Activated T-helper 2 cell treated with anti-CD3 and anti-CD28 coated beads, Interferon-gamma antibody, Interleukin-2, Interleukin-4, amounts not matched to agents 10 μg/mL and 5 μg/mL and 100 μg/mL, durations not matched to agents 14 hours and 24 hours and 36 hours (primary cell): ENCODE measurements around the gene CDON. TPM values are rescaled to one million over a fixed set of nuclear protein-coding genes. Genes with fewer than 3 reads are reported as not detected.
"Not testable (repeated sequence)": the region's sequence is repeated elsewhere in the genome, so short reads cannot be mapped to it uniquely, and the experiment has no call there.

ENCODE experiments used
- DNase-seq: peaks from one replicate; pipeline ENCODE4 v3.0.0; 2021; ENCODE audit warnings: low spot score
- H3K27ac Mint-ChIP-seq: one replicate; pipeline ENCODE4 v1.8.0; 2021; ENCODE audit warnings: mixed read lengths
- H3K27me3 Mint-ChIP-seq: one replicate; pipeline ENCODE4 v1.8.0; 2021; ENCODE audit warnings: low read depth, mixed read lengths
- H3K36me3 Mint-ChIP-seq: one replicate; pipeline ENCODE4 v1.8.0; 2021; ENCODE audit warnings: low read depth, mixed read lengths
- H3K4me1 Mint-ChIP-seq: one replicate; pipeline ENCODE4 v1.8.0; 2021; ENCODE audit warnings: low read depth, mixed read lengths
- H3K4me3 Mint-ChIP-seq: one replicate; pipeline ENCODE4 v1.8.0; 2021; ENCODE audit warnings: low read depth, mild to moderate bottlenecking, moderate library complexity, mixed read lengths
- H3K9me3 Mint-ChIP-seq: one replicate; pipeline ENCODE4 v1.8.0; 2021; ENCODE audit warnings: mixed read lengths
- intact Hi-C: fragments of 100-400 bp; cut with micrococcal nuclease; formaldehyde crosslinking; loops from one replicate; pipeline ENCODE4 v1.15.1; 2023
- total RNA-seq: library from RNA; stranded (reverse); gene quantifications from 2 replicates; pipeline ENCODE4 v1.2.3, GENCODE V29; 2022

CDON gene
- total RNA-seq, 1 donor from 2014 or later, result 3.2 TPM

DNA sequence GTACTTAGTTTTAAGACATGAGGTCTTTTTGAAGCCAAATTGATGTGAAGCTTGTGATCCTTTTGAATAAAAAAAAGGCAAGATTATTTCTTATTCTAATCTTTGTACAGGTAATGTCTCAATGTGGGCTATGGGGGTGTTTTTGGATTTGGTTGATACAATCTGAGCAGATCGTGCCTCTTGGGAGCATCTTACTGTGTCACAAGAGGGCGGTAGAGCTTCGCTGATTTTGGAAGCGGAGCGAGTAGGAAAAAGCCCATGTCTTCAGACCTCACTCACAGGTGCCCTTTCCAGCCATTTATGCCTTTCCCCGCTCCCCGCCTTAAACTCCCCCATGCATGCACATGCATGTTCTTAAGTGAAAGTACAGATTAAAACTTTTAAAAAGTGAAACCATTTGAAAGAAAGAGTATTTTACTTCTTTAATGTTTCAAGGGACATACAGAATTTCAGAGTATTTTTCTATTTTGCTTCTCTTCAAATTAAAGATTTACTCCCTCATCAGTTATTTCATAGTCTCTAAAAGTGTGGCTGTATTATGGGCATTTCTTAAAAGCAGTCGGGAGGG lies 139.6 kb downstream of the CDON start:
- intact Hi-C loops, result loop anchor here (1.0 kb wide), 1 partner anchor 271 kb away; no protein-coding TSS in a partner anchor
- H3K4me1 Mint-ChIP-seq, result no peaks in the 10 kb centered on the region
- H3K27ac Mint-ChIP-seq, result no peak overlapping the region
- H3K27me3 Mint-ChIP-seq, result peaks cover 16% of the 10 kb centered on the region
- no peak overlapping the region for H3K4me3 Mint-ChIP-seq
- no peaks in the 10 kb centered on the region for H3K36me3 Mint-ChIP-seq
- DNase-seq, result peak; percentile 35
- no peaks in the 10 kb centered on the region for H3K9me3 Mint-ChIP-seq

DNA sequence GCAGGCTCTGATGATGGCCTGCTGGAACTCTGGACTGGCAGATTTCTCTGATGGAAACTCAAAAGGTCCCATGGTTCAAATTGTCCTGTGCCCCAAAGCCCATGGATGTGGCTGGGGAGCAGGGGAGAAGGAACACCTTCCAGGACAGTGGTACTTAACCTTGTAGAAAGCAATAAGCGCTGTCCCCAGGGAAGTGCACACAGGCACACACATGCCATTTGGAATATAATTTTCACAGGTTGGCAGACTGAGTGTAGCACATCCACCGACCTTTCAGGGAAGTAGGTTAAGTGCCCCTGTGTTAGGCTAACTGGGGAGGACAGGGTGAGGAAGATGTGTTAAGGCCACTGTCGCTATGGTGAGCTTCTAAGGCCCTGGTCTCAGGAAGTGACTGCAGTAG lies 140.5 kb downstream of the CDON start:
- no peaks in the 10 kb centered on the region for H3K9me3 Mint-ChIP-seq
- H3K4me3 Mint-ChIP-seq, result no peak overlapping the region
- H3K27me3 Mint-ChIP-seq, result peaks cover 15% of the 10 kb centered on the region
- intact Hi-C loops, result no loop called here
- H3K4me1 Mint-ChIP-seq, result no peaks in the 10 kb centered on the region
- no peak for DNase-seq
- no peak overlapping the region for H3K27ac Mint-ChIP-seq
- H3K36me3 Mint-ChIP-seq, result no peaks in the 10 kb centered on the region

DNA sequence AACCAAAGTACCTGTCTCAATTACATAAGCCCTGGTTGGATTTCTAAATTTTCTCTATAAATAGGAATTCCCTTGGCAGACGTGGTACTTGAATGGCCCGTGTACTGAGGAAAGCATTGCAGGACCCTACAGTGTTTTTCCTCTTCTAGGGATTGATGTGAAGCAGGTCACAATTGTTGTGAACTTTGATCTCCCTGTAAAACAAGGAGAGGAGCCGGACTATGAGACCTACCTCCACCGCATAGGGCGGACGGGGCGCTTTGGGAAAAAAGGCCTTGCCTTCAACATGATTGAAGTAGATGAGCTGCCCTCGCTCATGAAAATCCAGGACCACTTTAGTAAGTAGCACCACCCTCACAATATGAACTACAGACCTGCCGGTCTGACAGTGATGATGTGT lies 141.6 kb downstream of the CDON start:
- DNase-seq, result no peak
- H3K4me3 Mint-ChIP-seq, result no peak overlapping the region
- no peaks in the 10 kb centered on the region for H3K4me1 Mint-ChIP-seq
- H3K36me3 Mint-ChIP-seq, result no peaks in the 10 kb centered on the region
- H3K27ac Mint-ChIP-seq, result no peak overlapping the region
- intact Hi-C loops, result no loop called here
- peaks cover 20% of the 10 kb centered on the region for H3K27me3 Mint-ChIP-seq
- H3K9me3 Mint-ChIP-seq, result no peaks in the 10 kb centered on the region

- H3K9me3 Mint-ChIP-seq, result no peaks in the 10 kb centered on the region
Observed at GRCh38 chr11:125918140-125918840, 144.4 kb downstream of the CDON start.

DNA sequence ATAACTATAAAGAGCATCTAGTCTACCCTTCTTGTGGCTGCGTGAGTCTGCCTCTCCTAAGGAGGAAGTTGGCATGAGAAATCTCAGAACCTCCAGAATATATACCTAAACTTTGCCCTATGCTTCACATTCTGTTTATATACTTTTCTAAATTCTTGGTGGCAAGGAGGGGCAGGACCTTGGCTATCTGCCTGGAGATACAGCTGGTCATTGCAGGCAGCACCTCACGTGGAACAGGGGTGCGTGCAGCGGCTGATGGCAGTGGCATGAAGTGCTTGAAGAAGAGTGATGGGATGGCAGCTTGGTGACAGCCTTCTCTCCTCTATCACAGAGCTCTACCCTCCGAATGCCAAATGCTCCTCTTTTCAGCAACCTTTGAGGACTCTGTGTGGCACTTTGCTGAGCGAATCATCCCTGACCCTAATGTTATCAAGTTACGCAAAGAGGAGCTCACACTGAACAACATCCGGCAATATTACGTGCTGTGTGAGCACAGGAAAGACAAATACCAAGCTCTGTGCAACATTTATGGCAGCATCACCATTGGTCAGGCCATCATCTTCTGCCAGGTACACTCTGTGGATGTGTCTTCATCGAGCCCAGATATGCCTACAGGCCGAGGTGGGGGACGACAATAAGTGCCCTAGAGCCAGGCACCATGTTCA lies 145.9 kb downstream of the CDON start:
- intact Hi-C loops, result no loop called here

More at GRCh38 chr11:125918140-125918840, 144.4 kb downstream of the CDON start:
- no peak for DNase-seq
- Mint-ChIP-seq H3K27me3 (peaks cover 22% of the 10 kb centered on the region), H3K4me3 (no peak overlapping the region), H3K4me1 (no peaks in the 10 kb centered on the region), H3K36me3 (no peaks in the 10 kb centered on the region), H3K27ac (no peak overlapping the region)
- intact Hi-C loops, result no loop called here

GRCh38 chr11:125914601-125915000 lies 148.1 kb downstream of the CDON start:
- H3K36me3 Mint-ChIP-seq, H3K4me3 Mint-ChIP-seq, H3K9me3 Mint-ChIP-seq, H3K27ac Mint-ChIP-seq, DNase-seq, intact Hi-C loops, H3K4me1 Mint-ChIP-seq: not testable (repeated sequence)
- peaks cover 36% of the 10 kb centered on the region for H3K27me3 Mint-ChIP-seq

More for the DNA sequence above, 145.9 kb downstream of the CDON start:
- no peak overlapping the region for H3K4me3 Mint-ChIP-seq
- H3K27ac Mint-ChIP-seq, result no peak overlapping the region
- DNase-seq, result no peak
- H3K4me1 Mint-ChIP-seq, result no peaks in the 10 kb centered on the region
- no peaks in the 10 kb centered on the region for H3K9me3 Mint-ChIP-seq
- no peaks in the 10 kb centered on the region for H3K36me3 Mint-ChIP-seq
- peaks cover 28% of the 10 kb centered on the region for H3K27me3 Mint-ChIP-seq

DNA sequence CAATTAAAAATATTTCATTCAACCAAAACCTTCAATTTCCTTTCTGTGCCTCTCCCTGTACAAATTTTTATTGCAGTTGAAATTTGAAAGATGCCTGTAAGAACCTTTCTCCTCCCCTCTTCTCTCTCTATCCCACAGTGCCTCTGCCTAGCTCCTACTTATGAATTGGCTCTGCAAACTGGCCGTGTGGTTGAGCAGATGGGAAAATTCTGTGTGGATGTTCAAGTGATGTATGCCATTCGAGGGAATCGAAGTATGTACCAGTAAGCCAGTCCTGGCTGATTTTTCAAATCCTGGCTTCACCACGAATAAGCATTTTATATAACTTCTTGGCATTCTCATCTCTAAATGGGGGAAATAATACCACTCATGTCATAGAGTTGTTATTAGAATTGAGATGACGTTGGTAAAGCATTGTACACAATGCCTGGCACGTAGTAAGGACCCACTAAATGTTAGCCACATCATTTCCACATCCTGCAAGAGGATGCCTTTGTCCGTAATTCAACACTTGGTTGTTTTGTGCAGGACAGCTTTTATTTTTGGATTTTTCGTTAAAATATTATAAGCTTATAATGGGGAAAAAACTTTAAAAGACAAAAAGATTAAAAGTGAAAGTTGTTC lies 152.3 kb downstream of the CDON start:
- no peak overlapping the region for H3K4me3 Mint-ChIP-seq
- no peaks in the 10 kb centered on the region for H3K9me3 Mint-ChIP-seq
- peaks cover 2% of the 10 kb centered on the region for H3K4me1 Mint-ChIP-seq
- no peak overlapping the region for H3K27ac Mint-ChIP-seq
- no peaks in the 10 kb centered on the region for H3K36me3 Mint-ChIP-seq
- no peak for DNase-seq
- H3K27me3 Mint-ChIP-seq, result peaks cover 37% of the 10 kb centered on the region
- intact Hi-C loops, result no loop called here

Other genes starting within 250 kb of the CDON start
- not detected in 2 replicates for gene PATE4, start 229.6 kb downstream of the CDON start, total RNA-seq
- gene HYLS1, start 175.2 kb downstream of the CDON start, total RNA-seq, result 12.0 and 12.5 TPM in 2 replicates
- gene PUS3, start 159.7 kb downstream of the CDON start, total RNA-seq, result 16.0 and 17.0 TPM in 2 replicates
- not detected in 2 replicates for gene DDX25, start 158.4 kb downstream of the CDON start, total RNA-seq
- not detected in 2 replicates for gene VSIG10L2, start 116.8 kb downstream of the CDON start, total RNA-seq
- 43.9 and 44.6 TPM in 2 replicates for gene RPUSD4, start 148.8 kb upstream of the CDON start, total RNA-seq
- gene FAM118B, start 148.9 kb upstream of the CDON start, total RNA-seq, result 11.6 and 11.7 TPM in 2 replicates
- gene SRPRA, start 206.0 kb upstream of the CDON start, total RNA-seq, result 175 and 177 TPM in 2 replicates
- 48.7 and 52.3 TPM in 2 replicates for gene FOXRED1, start 206.3 kb upstream of the CDON start, total RNA-seq
- gene TIRAP, start 220.2 kb upstream of the CDON start, total RNA-seq, result 15.9 TPM in 2 replicates
- gene DCPS, start 241.2 kb upstream of the CDON start, total RNA-seq, result 39.8 and 42.1 TPM in 2 replicates